Fibroblast of lung (primary cell): Measurements from ENCODE around the gene RALY.

Experiments used
- EZH2 ChIP-seq: IDR thresholded peaks from 2 replicates; pipeline ENCODE4 v1.5.1; 2012; ENCODE audit warnings: low read length, control low read depth, mild to moderate bottlenecking; ENCODE audit errors: missing control alignments
- TF ChIP-seq, protein P1 (sequence below), 2 donors: IDR thresholded peaks in 1 of 2; conservative IDR thresholded peaks in 1 of 2; 1 replicate in 1 of 2; 2 replicates in 1 of 2; pipeline ENCODE4 v1.5.1; 2011 to 2012; ENCODE audit warnings: low read length in 2 of 2, control low read depth in 1 of 2, inconsistent platforms in 1 of 2, low read depth in 1 of 2, mild to moderate bottlenecking in 1 of 2

DNA sequence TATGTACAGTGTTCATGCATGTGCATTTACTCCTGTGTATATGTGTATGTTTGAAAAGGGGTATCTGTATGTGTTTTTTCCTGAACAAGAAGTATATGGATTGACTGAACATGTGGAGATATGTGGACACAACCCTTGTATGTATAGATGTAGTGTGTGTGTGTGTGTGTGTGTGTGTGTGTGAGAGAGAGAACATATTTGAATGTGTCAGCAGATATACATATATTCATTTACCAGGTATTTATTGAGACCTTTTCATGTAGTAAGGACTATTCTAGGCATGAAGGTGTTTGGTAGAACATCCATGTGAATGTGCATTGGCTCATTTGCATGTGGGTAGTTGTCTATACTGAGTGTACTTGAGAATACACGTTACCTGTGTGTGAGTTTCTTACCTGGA, 79.1 kb downstream of the RALY start:
- TF ChIP-seq, protein P1, sequence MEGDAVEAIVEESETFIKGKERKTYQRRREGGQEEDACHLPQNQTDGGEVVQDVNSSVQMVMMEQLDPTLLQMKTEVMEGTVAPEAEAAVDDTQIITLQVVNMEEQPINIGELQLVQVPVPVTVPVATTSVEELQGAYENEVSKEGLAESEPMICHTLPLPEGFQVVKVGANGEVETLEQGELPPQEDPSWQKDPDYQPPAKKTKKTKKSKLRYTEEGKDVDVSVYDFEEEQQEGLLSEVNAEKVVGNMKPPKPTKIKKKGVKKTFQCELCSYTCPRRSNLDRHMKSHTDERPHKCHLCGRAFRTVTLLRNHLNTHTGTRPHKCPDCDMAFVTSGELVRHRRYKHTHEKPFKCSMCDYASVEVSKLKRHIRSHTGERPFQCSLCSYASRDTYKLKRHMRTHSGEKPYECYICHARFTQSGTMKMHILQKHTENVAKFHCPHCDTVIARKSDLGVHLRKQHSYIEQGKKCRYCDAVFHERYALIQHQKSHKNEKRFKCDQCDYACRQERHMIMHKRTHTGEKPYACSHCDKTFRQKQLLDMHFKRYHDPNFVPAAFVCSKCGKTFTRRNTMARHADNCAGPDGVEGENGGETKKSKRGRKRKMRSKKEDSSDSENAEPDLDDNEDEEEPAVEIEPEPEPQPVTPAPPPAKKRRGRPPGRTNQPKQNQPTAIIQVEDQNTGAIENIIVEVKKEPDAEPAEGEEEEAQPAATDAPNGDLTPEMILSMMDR (conservative IDR thresholded peaks at IDR 0.05 in 1 of 2, IDR thresholded peaks at IDR 0.05 in 1 of 2; ENCODE audit: low read depth in 1 of 2, low read length in 2 of 2): no peak
- TF ChIP-seq EZH2: no peak
